Measurements from ENCODE around the gene CYBA.

The CYBA gene

GRCh38 chr16:88659160-88659559 lies 8.3 kb upstream of the CYBA start:
- DNase-seq = no peak

- no peak for DNase-seq
Observed at GRCh38 chr16:88658714-88659113, 7.9 kb upstream of the CYBA start.

- no peak for DNase-seq
Observed at GRCh38 chr16:88657371-88657770, 6.5 kb upstream of the CYBA start.

GRCh38 chr16:88656291-88656980 lies 5.6 kb upstream of the CYBA start:
- no peak for DNase-seq

GRCh38 chr16:88655733-88656281 lies 5.0 kb upstream of the CYBA start:
- DNase-seq = no peak

- no peak for DNase-seq
Observed at GRCh38 chr16:88655053-88655732, 4.3 kb upstream of the CYBA start.

GRCh38 chr16:88654363-88655052 lies 3.7 kb upstream of the CYBA start:
- DNase-seq = no peak

GRCh38 chr16:88653596-88654362 lies 2.9 kb upstream of the CYBA start:
- DNase-seq = no peak

GRCh38 chr16:88653101-88653500 lies 2.2 kb upstream of the CYBA start:
- no peak for DNase-seq

GRCh38 chr16:88652762-88653063 lies 1.9 kb upstream of the CYBA start:
- no peak for DNase-seq

- DNase-seq = no peak
Observed at GRCh38 chr16:88651989-88652761, 1.3 kb upstream of the CYBA start.

- peak; percentile 62 to 64 for DNase-seq
Observed at GRCh38 chr16:88651276-88651988, 579 bp upstream of the CYBA start.

GRCh38 chr16:88649924-88650748 lies 717 bp downstream of the CYBA start:
- DNase-seq = peak in 1 of 2 experiments; percentile 34

- DNase-seq = no peak
Observed at GRCh38 chr16:88649195-88649923, 1.5 kb downstream of the CYBA start.

- DNase-seq = no peak
Observed at GRCh38 chr16:88647178-88648070, 3.4 kb downstream of the CYBA start.

GRCh38 chr16:88646345-88647034 lies 4.4 kb downstream of the CYBA start:
- DNase-seq = no peak

GRCh38 chr16:88645941-88646340 lies 4.9 kb downstream of the CYBA start:
- DNase-seq = no peak

GRCh38 chr16:88645455-88645854 lies 5.4 kb downstream of the CYBA start:
- no peak for DNase-seq

GRCh38 chr16:88643644-88643932 lies 7.3 kb downstream of the CYBA start:
- no peak for DNase-seq
